ENCODE measurements around the gene OPN5.

- TF ChIP-seq CTCF (IDR thresholded peaks at IDR 0.05) = no peak
- no peak for TF ChIP-seq POLR2A (IDR thresholded peaks at IDR 0.05)
- TF ChIP-seq POLR2AphosphoS5 (IDR thresholded peaks at IDR 0.05) = no peak
Measured at GRCh38 chr6:47781732-47782131, at the start of gene OPN5.
